GM19043 (cell line): ENCODE data around the gene C2orf66.

Experiments
- ATAC-seq: cut with Tn5 transposase; IDR thresholded peaks from one replicate; pipeline ENCODE4 v1.9.1; 2021; ENCODE audit warnings: low read depth; ENCODE audit not compliant: unreplicated experiment

Gene C2orf66

GRCh38 chr2:196809260-196809659 is at the start of gene C2orf66:
C2orf66 (minus strand) TSS chr2:196809355; CDS start chr2:196809336, 19 bp downstream.
- ATAC-seq = no peak

- ATAC-seq = no peak
These were observed 45.5 kb upstream of the C2orf66 start for GRCh38 chr2:196854629-196855028.

GRCh38 chr2:196853301-196854087 is 44.3 kb upstream of the C2orf66 start:
- ATAC-seq = no peak

- ATAC-seq = no peak
These were observed 41.9 kb upstream of the C2orf66 start for GRCh38 chr2:196851088-196851487.

GRCh38 chr2:196849895-196850294 is 40.7 kb upstream of the C2orf66 start:
- ATAC-seq = no peak

- ATAC-seq = no peak
These were observed 37.1 kb upstream of the C2orf66 start for GRCh38 chr2:196846295-196846694.

- ATAC-seq = no peak
These were observed 36.2 kb upstream of the C2orf66 start for GRCh38 chr2:196845371-196845770.

- no peak for ATAC-seq
These were observed 31.0 kb upstream of the C2orf66 start for GRCh38 chr2:196840171-196840570.

- ATAC-seq = no peak
These were observed 30.4 kb upstream of the C2orf66 start for GRCh38 chr2:196839574-196839973.

GRCh38 chr2:196836440-196836839 is 27.3 kb upstream of the C2orf66 start:
- ATAC-seq = no peak

- no peak for ATAC-seq
These were observed 21.5 kb upstream of the C2orf66 start for GRCh38 chr2:196830701-196831100.

- no peak for ATAC-seq
These were observed 18.2 kb upstream of the C2orf66 start for GRCh38 chr2:196827356-196827755.

- no peak for ATAC-seq
These were observed 14.8 kb upstream of the C2orf66 start for GRCh38 chr2:196823750-196824522.

- no peak for ATAC-seq
These were observed 12.0 kb upstream of the C2orf66 start for GRCh38 chr2:196821195-196821594.

- no peak for ATAC-seq
These were observed 981 bp downstream of the C2orf66 start for GRCh38 chr2:196808083-196808665.

- ATAC-seq = no peak
These were observed 4.8 kb downstream of the C2orf66 start for GRCh38 chr2:196804381-196804780.

- ATAC-seq = no peak
These were observed 6.8 kb downstream of the C2orf66 start for GRCh38 chr2:196802401-196802800.

GRCh38 chr2:196801674-196802261 is 7.4 kb downstream of the C2orf66 start:
- ATAC-seq = no peak

GRCh38 chr2:196798980-196799379 is 10.2 kb downstream of the C2orf66 start:
- ATAC-seq = no peak

- ATAC-seq = no peak
These were observed 16.3 kb downstream of the C2orf66 start for GRCh38 chr2:196792865-196793264.
